GM12878 (cell line): ENCODE measurements around the gene RETN. TPM values are rescaled to one million over a fixed set of nuclear protein-coding genes. Genes with fewer than 3 reads are reported as not detected.

ENCODE experiments used
- ATAC-seq: fragments of 200-7000 bp; cut with Tn5 transposase; 3 replicates; pipeline ENCODE4 v1.9.1; 2020; ENCODE audit warnings: mild to moderate bottlenecking, moderate library complexity
- BruUV-seq: library from RNA; stranded (reverse); fragments of 400-500 nt; replicated peaks from 2 replicates; lab custom pipeline; 2021; lab: Mats Ljungman, UMichigan
- CTCF ChIA-PET: fragments of 300-600 bp; sonication (Branson Sonifier 250); formaldehyde crosslinking; extraction: SDS; loops from one replicate; lab custom pipeline; 2021; ENCODE audit warnings: inconsistent platforms; lab: Yijun Ruan, JAX
- POLR2A ChIA-PET: fragments of 350-600 bp; formaldehyde crosslinking; extraction: SDS; loops from one replicate; lab custom pipeline; 2021; ENCODE audit warnings: inconsistent platforms; lab: Charles Lee
- RAD21 ChIA-PET: fragments of 300-600 bp; sonication (Branson Sonifier 250); formaldehyde crosslinking; loops from one replicate; lab custom pipeline; 2023; ENCODE audit warnings: antibody characterized with exemption; ENCODE audit not compliant: unreplicated experiment; lab: Charles Lee
- SMC1A ChIA-PET: fragments of 300-600 bp; sonication (Branson Sonifier 250); formaldehyde crosslinking; loops from one replicate; lab custom pipeline; 2023; ENCODE audit not compliant: unreplicated experiment, uncharacterized antibody; lab: Charles Lee
- DNase-seq: peaks from one replicate; pipeline ENCODE4 v3.0.0-alpha.2; 2011; ENCODE audit warnings: low read depth, low spot score
- FAIRE-seq: peaks from 3 replicates; lab custom pipeline; 2011; peaks lifted over from hg19 to GRCh38; lab: Jason Lieb, UNC
- H2AFZ ChIP-seq: 2 replicates; pipeline ENCODE4 v1.6.0; 2011; ENCODE audit warnings: low read depth, low read length, control low read depth; ENCODE audit not compliant: control insufficient read depth
- H3K27ac ChIP-seq: 2 replicates; pipeline ENCODE4 v1.5.1; 2011; ENCODE audit warnings: control low read depth; ENCODE audit not compliant: control insufficient read depth, insufficient read depth
- H3K27me3 ChIP-seq, 2 experiments: replicated peaks in 1 of 2; 2 replicates each; pipeline versions ENCODE4 v1.6.0 to v1.6.1; 2011; ENCODE audit warnings: low read length in 1 of 2; ENCODE audit not compliant: control insufficient read depth in 2 of 2, insufficient read depth in 2 of 2
- H3K36me3 ChIP-seq, 2 experiments: 2 replicates each; pipeline ENCODE4 v1.5.1; 2011; ENCODE audit warnings: low read length in 1 of 2; ENCODE audit not compliant: control insufficient read depth in 2 of 2, insufficient read depth in 2 of 2
- H3K4me1 ChIP-seq: 2 replicates; pipeline ENCODE4 v1.6.1; 2011; ENCODE audit warnings: mild to moderate bottlenecking, low read length, moderate library complexity, mixed read lengths; ENCODE audit not compliant: control insufficient read depth, insufficient read depth
- H3K4me2 ChIP-seq: 2 replicates; pipeline ENCODE4 v1.6.0; 2011; ENCODE audit warnings: control low read depth; ENCODE audit not compliant: control insufficient read depth, insufficient read depth
- H3K4me3 ChIP-seq: fragments of 200-600 bp; sonication (generic); 2 replicates; pipeline ENCODE4 v1.5.1; 2016
- H3K79me2 ChIP-seq: 2 replicates; pipeline ENCODE4 v1.6.0; 2011; ENCODE audit warnings: low read length; ENCODE audit not compliant: control insufficient read depth, insufficient read depth
- H3K9ac ChIP-seq: 2 replicates; pipeline ENCODE4 v1.8.0; 2011; ENCODE audit warnings: low read length, control low read depth, mixed read lengths; ENCODE audit not compliant: control insufficient read depth, insufficient read depth
- H3K9me3 ChIP-seq: replicated peaks from 3 replicates; pipeline ENCODE4 v1.5.1; 2011; ENCODE audit warnings: mild to moderate bottlenecking, low read length; ENCODE audit not compliant: control insufficient read depth, insufficient read depth
- H4K20me1 ChIP-seq: 2 replicates; pipeline ENCODE4 v1.6.0; 2011; ENCODE audit not compliant: control insufficient read depth, insufficient read depth
- BRCA1 ChIP-seq: IDR thresholded peaks from 2 replicates; pipeline ENCODE4 v1.6.1; 2011; ENCODE audit warnings: low read depth, low read length, improper control_type of control experiment
- CREB1 ChIP-seq: IDR thresholded peaks from 2 replicates; pipeline ENCODE4 v1.6.1; 2012; ENCODE audit warnings: low read depth, mild to moderate bottlenecking, inconsistent platforms
- EP300 ChIP-seq, 2 experiments: fragments of 150-350 bp in 1 of 2; IDR thresholded peaks; 2 replicates each; pipeline ENCODE4 v1.6.1; 2011 to 2012; ENCODE audit warnings: low read depth in 2 of 2, low read length in 2 of 2, borderline replicate concordance in 1 of 2, improper control_type of control experiment in 1 of 2, inconsistent platforms in 1 of 2; ENCODE audit not compliant: control insufficient read depth in 1 of 2
- NFYA ChIP-seq: IDR thresholded peaks from 2 replicates; pipeline ENCODE4 v1.6.1; 2011; ENCODE audit warnings: low read depth, mild to moderate bottlenecking, low read length, improper control_type of control experiment, borderline replicate concordance
- PBX3 ChIP-seq: IDR thresholded peaks from 2 replicates; pipeline ENCODE4 v1.6.1; 2011; ENCODE audit warnings: mild to moderate bottlenecking, low read depth, low read length, moderate library complexity; ENCODE audit not compliant: insufficient replicate concordance
- SREBF2 ChIP-seq: IDR thresholded peaks from 2 replicates; pipeline ENCODE4 v1.6.1; 2012; ENCODE audit warnings: mild to moderate bottlenecking, low read length
- ZNF592 ChIP-seq: fragments of 450-650 bp; IDR thresholded peaks from 2 replicates; pipeline ENCODE4 v1.6.1; 2017; ENCODE audit warnings: mild to moderate bottlenecking, moderate library complexity
- WGBS: methylation state at CpG from one replicate; pipeline ENCODE4 v1.1.6; 2016; ENCODE audit warnings: low lambda C conversion rate; ENCODE audit not compliant: insufficient replicate concordance, insufficient coverage; ENCODE audit errors: missing lambda C conversion rate; 5-methylcytosine and 5-hydroxymethylcytosine counted together
- in situ Hi-C: fragments of 300-500 bp; cut with MboI; formaldehyde crosslinking; loops from 9 replicates; pipeline ENCODE4 v1.14.3; 2018; ENCODE audit warnings: mixed read lengths
- intact Hi-C: fragments of 100-400 bp; cut with micrococcal nuclease; formaldehyde crosslinking; loops from one replicate; pipeline ENCODE4 v1.14.2; 2022; ENCODE audit not compliant: unreplicated experiment
- polyA plus RNA-seq, 11 experiments: library from polyadenylated mRNA; depleted of rRNA in 4 of 11; unstranded in 6 of 11; stranded (reverse) in 5 of 11; fragments of >200 nt; fragmentation: Nextera tagmentation in 4 of 11; fragmentation: Illumina TruSeq in 1 of 11; extraction: Ambion mirVana in 4 of 11; extraction: Trizol in 1 of 11; gene quantifications; 1 replicate in 1 of 11; 2 replicates in 10 of 11; pipeline versions ENCODE4 v1.2.1 to v1.2.3, GENCODE V29; 2011 to 2016; ENCODE audit warnings: inconsistent platforms in 2 of 11, missing spikeins in 2 of 11, low read depth in 1 of 11
- total RNA-seq, 4 experiments: library from RNA; depleted of rRNA in 3 of 4; stranded (reverse); fragments of >200 nt in 3 of 4; fragmentation: Illumina TruSeq in 1 of 4; extraction: Trizol in 1 of 4; gene quantifications; 2 replicates each; pipeline versions ENCODE4 v1.2.1 to v1.2.3, GENCODE V29; 2013 to 2021
- TF ChIP-seq, protein P1 (sequence below): fragments of 450-650 bp; IDR thresholded peaks from 2 replicates; pipeline ENCODE4 v1.6.1; 2016; ENCODE audit warnings: mild to moderate bottlenecking, moderate library complexity, borderline replicate concordance
- TF ChIP-seq, protein P2 (sequence below): fragments of 450-650 bp; IDR thresholded peaks from 2 replicates; pipeline ENCODE4 v1.6.1; 2016; ENCODE audit warnings: mild to moderate bottlenecking

RETN gene
- total and polyA plus RNA-seq, 10 of the 15 experiments (the other 5 are each of a cell fraction or from before 2014, with no cell fraction given) = 0.26 TPM; not detected in 9

DNA sequence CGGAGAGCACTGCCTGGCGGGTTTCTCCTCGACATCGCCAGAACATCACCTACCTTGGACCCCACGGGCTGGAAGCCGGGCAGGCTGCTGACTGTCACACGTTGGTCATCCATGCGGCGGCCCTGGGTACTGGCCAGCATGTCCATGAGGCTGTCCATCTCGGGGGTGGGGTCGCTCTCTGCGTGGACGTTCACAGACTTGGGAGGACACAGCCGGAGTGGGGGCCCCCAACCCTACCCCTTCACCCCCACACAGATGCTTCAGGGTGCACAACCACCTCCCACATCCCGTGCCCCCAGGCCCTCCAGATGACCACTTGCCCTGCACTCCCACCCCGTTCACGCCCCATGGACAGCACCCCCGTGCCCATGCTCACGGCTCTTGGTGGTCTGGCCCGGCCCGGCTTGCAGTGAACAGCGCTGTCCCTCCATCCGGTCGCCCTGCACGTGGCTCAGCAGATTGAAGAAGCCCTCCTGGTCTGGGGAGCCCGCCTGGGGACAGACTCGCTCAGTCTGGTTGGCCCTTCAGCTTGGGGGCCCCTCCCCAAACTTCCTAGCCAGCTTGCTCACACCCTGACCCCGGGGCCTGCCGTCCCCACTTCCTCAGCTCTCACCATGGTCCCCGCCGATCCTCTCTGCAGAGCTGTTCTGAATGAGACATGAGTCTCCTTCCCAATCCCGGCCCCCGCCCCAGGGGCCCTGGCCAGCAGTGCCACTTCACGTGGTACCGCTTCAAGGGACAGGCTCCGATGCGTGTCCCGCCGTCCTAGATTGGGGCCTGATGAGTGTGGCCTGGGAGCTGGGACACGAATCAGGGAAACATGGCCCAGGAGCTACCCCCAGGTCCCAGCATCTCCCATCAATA is 36.3 kb upstream of the RETN start (continued):
- no peak for TF ChIP-seq NFYA

DNA sequence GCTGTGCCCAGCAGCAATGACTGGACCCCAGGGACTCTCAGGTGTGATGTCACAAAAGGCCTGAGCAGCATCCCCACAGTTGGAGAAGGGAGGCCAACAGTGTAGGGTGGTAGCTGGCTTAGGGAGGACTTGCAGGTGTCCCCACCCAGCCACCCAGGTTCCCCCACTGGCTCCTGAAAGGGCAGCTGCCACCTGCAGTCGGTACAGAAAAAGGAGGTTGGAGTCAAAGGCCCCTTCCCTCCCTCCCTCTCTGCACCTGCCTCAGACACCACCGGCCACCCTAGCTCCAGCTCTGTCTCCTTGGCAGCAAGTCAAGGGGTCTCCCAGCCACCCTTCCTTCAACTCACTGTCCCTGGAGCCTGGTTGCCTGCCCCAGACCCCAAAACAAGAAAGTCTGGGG is 35.2 kb upstream of the RETN start, which contains the start of gene PCP2:
TSS of gene PCP2 (minus strand) at position 22 of the 400 bp plus-strand sequence. CDS start 262 bp downstream, outside the sequence.
- H2AFZ ChIP-seq = no peak within 1 kb of the TSS
- in situ Hi-C loops = no loop called here
- TF ChIP-seq, protein P1, sequence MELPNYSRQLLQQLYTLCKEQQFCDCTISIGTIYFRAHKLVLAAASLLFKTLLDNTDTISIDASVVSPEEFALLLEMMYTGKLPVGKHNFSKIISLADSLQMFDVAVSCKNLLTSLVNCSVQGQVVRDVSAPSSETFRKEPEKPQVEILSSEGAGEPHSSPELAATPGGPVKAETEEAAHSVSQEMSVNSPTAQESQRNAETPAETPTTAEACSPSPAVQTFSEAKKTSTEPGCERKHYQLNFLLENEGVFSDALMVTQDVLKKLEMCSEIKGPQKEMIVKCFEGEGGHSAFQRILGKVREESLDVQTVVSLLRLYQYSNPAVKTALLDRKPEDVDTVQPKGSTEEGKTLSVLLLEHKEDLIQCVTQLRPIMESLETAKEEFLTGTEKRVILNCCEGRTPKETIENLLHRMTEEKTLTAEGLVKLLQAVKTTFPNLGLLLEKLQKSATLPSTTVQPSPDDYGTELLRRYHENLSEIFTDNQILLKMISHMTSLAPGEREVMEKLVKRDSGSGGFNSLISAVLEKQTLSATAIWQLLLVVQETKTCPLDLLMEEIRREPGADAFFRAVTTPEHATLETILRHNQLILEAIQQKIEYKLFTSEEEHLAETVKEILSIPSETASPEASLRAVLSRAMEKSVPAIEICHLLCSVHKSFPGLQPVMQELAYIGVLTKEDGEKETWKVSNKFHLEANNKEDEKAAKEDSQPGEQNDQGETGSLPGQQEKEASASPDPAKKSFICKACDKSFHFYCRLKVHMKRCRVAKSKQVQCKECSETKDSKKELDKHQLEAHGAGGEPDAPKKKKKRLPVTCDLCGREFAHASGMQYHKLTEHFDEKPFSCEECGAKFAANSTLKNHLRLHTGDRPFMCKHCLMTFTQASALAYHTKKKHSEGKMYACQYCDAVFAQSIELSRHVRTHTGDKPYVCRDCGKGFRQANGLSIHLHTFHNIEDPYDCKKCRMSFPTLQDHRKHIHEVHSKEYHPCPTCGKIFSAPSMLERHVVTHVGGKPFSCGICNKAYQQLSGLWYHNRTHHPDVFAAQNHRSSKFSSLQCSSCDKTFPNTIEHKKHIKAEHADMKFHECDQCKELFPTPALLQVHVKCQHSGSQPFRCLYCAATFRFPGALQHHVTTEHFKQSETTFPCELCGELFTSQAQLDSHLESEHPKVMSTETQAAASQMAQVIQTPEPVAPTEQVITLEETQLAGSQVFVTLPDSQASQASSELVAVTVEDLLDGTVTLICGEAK = no peak
- TF ChIP-seq EP300 (IDR thresholded peaks at IDR 0.05; ENCODE audit: borderline replicate concordance in 1 of 2, control insufficient read depth in 1 of 2, low read depth in 2 of 2, low read length in 2 of 2) = no peak
- TF ChIP-seq ZNF592 = no peak
- no peak for TF ChIP-seq CREB1
- TF ChIP-seq PBX3 = no peak
- TF ChIP-seq BRCA1 = no peak
- no peak for TF ChIP-seq SREBF2
- TF ChIP-seq, protein P2, sequence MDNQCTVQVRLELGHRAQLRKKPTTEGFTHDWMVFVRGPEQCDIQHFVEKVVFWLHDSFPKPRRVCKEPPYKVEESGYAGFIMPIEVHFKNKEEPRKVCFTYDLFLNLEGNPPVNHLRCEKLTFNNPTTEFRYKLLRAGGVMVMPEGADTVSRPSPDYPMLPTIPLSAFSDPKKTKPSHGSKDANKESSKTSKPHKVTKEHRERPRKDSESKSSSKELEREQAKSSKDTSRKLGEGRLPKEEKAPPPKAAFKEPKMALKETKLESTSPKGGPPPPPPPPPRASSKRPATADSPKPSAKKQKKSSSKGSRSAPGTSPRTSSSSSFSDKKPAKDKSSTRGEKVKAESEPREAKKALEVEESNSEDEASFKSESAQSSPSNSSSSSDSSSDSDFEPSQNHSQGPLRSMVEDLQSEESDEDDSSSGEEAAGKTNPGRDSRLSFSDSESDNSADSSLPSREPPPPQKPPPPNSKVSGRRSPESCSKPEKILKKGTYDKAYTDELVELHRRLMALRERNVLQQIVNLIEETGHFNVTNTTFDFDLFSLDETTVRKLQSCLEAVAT = no peak

More for the DNA sequence above, 35.2 kb upstream of the RETN start, which contains the start of gene PCP2:
- POLR2A ChIA-PET = interaction anchor here (0.6 kb wide), 1 partner anchor 262 kb away, joined by 3 read pairs; no protein-coding TSS in a partner anchor
- Histone ChIP-seq H3K27me3 (no peaks in the 10 kb centered on the region), H4K20me1 (no peaks in the 10 kb centered on the region), H3K36me3 (no peaks in the 10 kb centered on the region), H3K79me2 (peaks cover 34% of the 10 kb centered on the region), H3K4me2 (no peak within 1 kb of the TSS), H3K9me3 (no peaks in the 10 kb centered on the region), H3K4me1 (peaks cover 20% of the 10 kb centered on the region), H3K9ac (no peak within 1 kb of the TSS), H3K27ac (no peak within 1 kb of the TSS), H3K4me3 (no peak within 1 kb of the TSS)
- RAD21 ChIA-PET = no interaction called here
- WGBS = 0% methylated on average over 1 of the region's 2 CpGs
- FAIRE-seq (no peak), DNase-seq (no peak), ATAC-seq (no peak)
- SMC1A ChIA-PET = no interaction called here
- BruUV-seq = no TSS peak
- CTCF ChIA-PET = no interaction called here
- intact Hi-C loops = no loop called here
